ENCODE measurements around the gene HHAT.

DNA sequence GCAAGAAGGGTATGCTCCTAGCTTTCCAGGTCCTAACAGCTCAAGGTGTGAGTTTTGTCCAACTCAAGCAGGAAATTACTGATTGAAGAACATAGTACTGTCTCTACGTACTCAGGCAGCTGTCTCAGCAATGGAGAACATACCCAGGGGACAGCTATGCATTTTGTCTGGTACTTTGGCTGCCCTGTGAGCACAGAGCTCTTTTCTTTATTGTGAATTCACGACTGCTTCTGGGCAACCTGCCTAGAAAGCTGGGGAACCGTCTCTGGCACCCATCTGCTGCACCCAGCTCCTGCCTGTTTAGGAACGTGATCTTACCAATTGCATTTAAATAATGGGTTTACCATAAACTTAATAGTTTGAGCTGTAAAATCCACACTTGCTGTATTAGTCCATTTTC lies 258.1 kb downstream of the HHAT start:
- TF ChIP-seq POLR2A (IDR thresholded peaks at IDR 0.05; ENCODE audit: low read length): no peak
- no peak for TF ChIP-seq GATA1 (IDR thresholded peaks at IDR 0.05; ENCODE audit: low read depth, low read length)
